ENCODE measurements around the gene APOA4. TPM values are rescaled to one million over a fixed set of nuclear protein-coding genes. Genes with fewer than 3 reads are reported as not detected.
A peak's percentile ranks its signal among the peaks of the same experiment; 100 is the strongest.

APOA4 gene
- total RNA-seq, 4 donors from 2014 or later: not detected

GRCh38 chr11:116840224-116840745, 17.2 kb upstream of the APOA4 start:
- Histone ChIP-seq H3K4me1 (peaks cover 0 to 4% of the 10 kb centered on the region in 2 donors), H3K9me3 (no peaks in the 10 kb centered on the region), H3K4me3 (no peak overlapping the region), H3K27ac (no peak overlapping the region), H3K36me3 (no peaks in the 10 kb centered on the region), H3K27me3 (no peaks in the 10 kb centered on the region)
- intact Hi-C loops (cut with DNase I; ENCODE audit: low total_unique reads): no loop called here
- DNase-seq: no peak
- TF ChIP-seq CTCF (IDR thresholded peaks at IDR 0.05) (no peak), POLR2A (IDR thresholded peaks at IDR 0.05) (no peak)

GRCh38 chr11:116838321-116839084, 15.4 kb upstream of the APOA4 start:
- H3K36me3 ChIP-seq: no peaks in the 10 kb centered on the region
- H3K9me3 ChIP-seq: no peaks in the 10 kb centered on the region
- H3K27ac ChIP-seq: no peak overlapping the region
- intact Hi-C loops (cut with DNase I; ENCODE audit: low total_unique reads): no loop called here
- no peaks in the 10 kb centered on the region for H3K27me3 ChIP-seq
- no peak for DNase-seq
- TF ChIP-seq POLR2A (IDR thresholded peaks at IDR 0.05): no peak
- no peak for TF ChIP-seq CTCF (IDR thresholded peaks at IDR 0.05)
- no peak overlapping the region for H3K4me3 ChIP-seq
- peaks cover 0 to 5% of the 10 kb centered on the region in 2 donors for H3K4me1 ChIP-seq

- Histone ChIP-seq H3K36me3 (no peaks in the 10 kb centered on the region), H3K4me1 (peaks cover 0 to 5% of the 10 kb centered on the region in 2 donors), H3K4me3 (no peak within 1 kb of the TSS), H3K27ac (peak within 1 kb of the TSS in 1 of 2 donors; percentile 66), H3K27me3 (no peaks in the 10 kb centered on the region), H3K9me3 (no peaks in the 10 kb centered on the region)
- DNase-seq: peak; percentile 27 to 46
- no peak for TF ChIP-seq POLR2A (IDR thresholded peaks at IDR 0.05)
- no peak for TF ChIP-seq CTCF (IDR thresholded peaks at IDR 0.05)
- intact Hi-C loops (cut with DNase I; ENCODE audit: low total_unique reads): no loop called here
Measured at GRCh38 chr11:116837231-116838091, 14.4 kb upstream of the APOA4 start, which contains the start of gene APOA1. APOA1 (minus strand) TSS chr11:116837622; CDS start chr11:116837387, 235 bp downstream.

- Histone ChIP-seq H3K4me1 (peaks cover 0 to 5% of the 10 kb centered on the region in 2 donors), H3K4me3 (no peak overlapping the region), H3K27me3 (no peaks in the 10 kb centered on the region), H3K9me3 (no peaks in the 10 kb centered on the region), H3K27ac (peak overlapping the region in 1 of 2 donors; percentile 34), H3K36me3 (no peaks in the 10 kb centered on the region)
- TF ChIP-seq POLR2A (IDR thresholded peaks at IDR 0.05) (no peak), CTCF (IDR thresholded peaks at IDR 0.05) (no peak)
- no peak for DNase-seq
- intact Hi-C loops (cut with DNase I; ENCODE audit: low total_unique reads): no loop called here
Measured at GRCh38 chr11:116836632-116836991, 13.5 kb upstream of the APOA4 start.

Measured in uterus (tissue), 4 donors.